Left lung (tissue), 10 donors: ENCODE results near the gene IL1A. TPM values are rescaled to one million over a fixed set of nuclear protein-coding genes. Genes with fewer than 3 reads are reported as not detected.

Experiments used
- ATAC-seq: fragments of 200-7000 bp; cut with Tn5 transposase; one replicate; pipeline ENCODE4 v1.9.1; 2020; ENCODE audit warnings: moderate library complexity
- DNase-seq, 4 donors: peaks; one replicate each; pipeline ENCODE4 v3.0.0-alpha.2; 2013 to 2020
- H3K27ac ChIP-seq, 2 donors: fragments of 200-600 bp; sonication (generic) in 1 of 2; one replicate each; pipeline versions ENCODE4 v1.5.0 to v1.8.0; 2020 to 2021
- H3K27me3 ChIP-seq, 2 donors: fragments of 200-600 bp; sonication (generic) in 1 of 2; one replicate each; pipeline versions ENCODE4 v1.5.0 to v1.8.0; 2020 to 2021
- H3K36me3 ChIP-seq, 2 donors: fragments of 200-600 bp; sonication (generic) in 1 of 2; one replicate each; pipeline versions ENCODE4 v1.5.0 to v1.8.0; 2020 to 2021
- H3K4me1 ChIP-seq, 2 donors: fragments of 200-600 bp; one replicate each; pipeline ENCODE4 v1.8.0; 2021
- H3K4me3 ChIP-seq, 2 donors: fragments of 200-600 bp; sonication (generic) in 1 of 2; one replicate each; pipeline versions ENCODE4 v1.5.0 to v1.8.0; 2020 to 2021; ENCODE audit warnings: mild to moderate bottlenecking in 1 of 2
- H3K9me3 ChIP-seq, 2 donors: fragments of 200-600 bp; sonication (generic) in 1 of 2; one replicate each; pipeline versions ENCODE4 v1.5.0 to v1.8.0; 2020 to 2021
- intact Hi-C, 2 donors: fragments of 100-400 bp; cut with DNase I; formaldehyde crosslinking; loops; one replicate each; pipeline versions ENCODE4 v1.11.2 to v1.14.2; 2022
- polyA plus RNA-seq, 6 donors: library from polyadenylated mRNA; unstranded; fragments of 120-200 nt; gene quantifications; one replicate each; pipeline ENCODE4 v1.2.1, GENCODE V29; 2013; ENCODE audit not compliant: insufficient read length in 6 of 6
- total RNA-seq, 2 donors: library from RNA; stranded (reverse); fragmentation: NEBNext Ultra II Directional; extraction: Animal tissue kit (Norgen Biotek cat#: 25700); gene quantifications; one replicate each; pipeline ENCODE4 v1.2.1, GENCODE V29; 2021
- TF ChIP-seq, protein P1 (sequence below), 2 donors: fragments of 200-600 bp; sonication (generic) in 1 of 2; IDR thresholded peaks; one replicate each; pipeline versions ENCODE4 v1.5.0 to v1.8.0; 2021; ENCODE audit warnings: antibody characterized with exemption in 2 of 2
- donor health status: DM: no; HTN: yes; CAD: no.
- donor health status: DM: no; HTN: no; CAD: no.

Gene IL1A
- total and polyA plus RNA-seq, 8 donors: 0.07 to 2.0 (median 0.13) TPM

- Histone ChIP-seq H3K27ac (no peak overlapping the region), H3K4me3 (no peak overlapping the region), H3K36me3 (no peaks in the 10 kb centered on the region), H3K4me1 (peaks cover 0 to 4% of the 10 kb centered on the region in 2 donors), H3K9me3 (no peaks in the 10 kb centered on the region), H3K27me3 (no peaks in the 10 kb centered on the region)
- intact Hi-C loops: no loop called here
- no peak for ATAC-seq
- TF ChIP-seq, protein P1, sequence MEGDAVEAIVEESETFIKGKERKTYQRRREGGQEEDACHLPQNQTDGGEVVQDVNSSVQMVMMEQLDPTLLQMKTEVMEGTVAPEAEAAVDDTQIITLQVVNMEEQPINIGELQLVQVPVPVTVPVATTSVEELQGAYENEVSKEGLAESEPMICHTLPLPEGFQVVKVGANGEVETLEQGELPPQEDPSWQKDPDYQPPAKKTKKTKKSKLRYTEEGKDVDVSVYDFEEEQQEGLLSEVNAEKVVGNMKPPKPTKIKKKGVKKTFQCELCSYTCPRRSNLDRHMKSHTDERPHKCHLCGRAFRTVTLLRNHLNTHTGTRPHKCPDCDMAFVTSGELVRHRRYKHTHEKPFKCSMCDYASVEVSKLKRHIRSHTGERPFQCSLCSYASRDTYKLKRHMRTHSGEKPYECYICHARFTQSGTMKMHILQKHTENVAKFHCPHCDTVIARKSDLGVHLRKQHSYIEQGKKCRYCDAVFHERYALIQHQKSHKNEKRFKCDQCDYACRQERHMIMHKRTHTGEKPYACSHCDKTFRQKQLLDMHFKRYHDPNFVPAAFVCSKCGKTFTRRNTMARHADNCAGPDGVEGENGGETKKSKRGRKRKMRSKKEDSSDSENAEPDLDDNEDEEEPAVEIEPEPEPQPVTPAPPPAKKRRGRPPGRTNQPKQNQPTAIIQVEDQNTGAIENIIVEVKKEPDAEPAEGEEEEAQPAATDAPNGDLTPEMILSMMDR (IDR thresholded peaks at IDR 0.05): no peak
- DNase-seq: no peak
Measured at GRCh38 chr2:112818094-112818902, 34.0 kb upstream of the IL1A start.

DNA sequence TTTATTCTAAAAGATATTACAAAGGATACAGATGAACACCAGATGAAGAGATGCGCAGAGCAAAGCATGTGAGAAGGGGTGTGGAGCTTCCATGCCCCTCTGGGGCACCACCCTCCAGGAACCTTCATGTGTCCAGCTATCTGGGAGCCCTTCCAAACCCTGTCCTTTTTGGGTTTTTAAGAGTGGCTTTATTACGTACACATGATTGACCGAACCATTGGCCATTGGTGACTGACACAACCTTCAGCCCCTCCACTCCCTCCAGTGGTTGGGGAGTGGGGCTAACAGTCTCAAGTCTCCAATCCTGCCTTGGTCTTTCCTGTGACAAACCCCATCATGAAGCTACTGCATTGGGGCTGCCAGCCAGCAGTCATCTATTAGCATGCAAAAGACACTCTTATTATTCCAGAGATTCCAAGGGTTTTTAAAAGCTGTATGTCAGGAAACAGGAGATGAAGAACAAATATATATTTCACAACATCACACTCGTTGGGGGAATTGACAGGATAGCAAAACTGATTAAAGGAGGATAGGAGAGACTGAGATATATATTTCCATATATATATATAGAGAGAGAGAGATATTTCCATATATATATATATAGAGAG lies 32.9 kb upstream of the IL1A start:
- DNase-seq: no peak
- Histone ChIP-seq H3K27ac (no peak overlapping the region), H3K4me3 (no peak overlapping the region), H3K9me3 (no peaks in the 10 kb centered on the region), H3K36me3 (no peaks in the 10 kb centered on the region), H3K27me3 (no peaks in the 10 kb centered on the region), H3K4me1 (peaks cover 0 to 15% of the 10 kb centered on the region in 2 donors)
- TF ChIP-seq, protein P1 (IDR thresholded peaks at IDR 0.05): no peak
- no peak for ATAC-seq
- intact Hi-C loops: no loop called here

- no peak for DNase-seq
- Histone ChIP-seq H3K4me1 (peaks cover 0 to 27% of the 10 kb centered on the region in 2 donors), H3K9me3 (no peaks in the 10 kb centered on the region), H3K27me3 (no peaks in the 10 kb centered on the region), H3K27ac (no peak overlapping the region), H3K36me3 (no peaks in the 10 kb centered on the region), H3K4me3 (no peak overlapping the region)
- no peak for ATAC-seq
- TF ChIP-seq, protein P1 (IDR thresholded peaks at IDR 0.05): no peak
- intact Hi-C loops: no loop called here
Measured at GRCh38 chr2:112814278-112814677, 30.0 kb upstream of the IL1A start.

GRCh38 chr2:112813280-112813966 lies 29.1 kb upstream of the IL1A start:
- intact Hi-C loops: no loop called here
- Histone ChIP-seq H3K36me3 (no peaks in the 10 kb centered on the region), H3K27me3 (no peaks in the 10 kb centered on the region), H3K4me3 (no peak overlapping the region), H3K9me3 (no peaks in the 10 kb centered on the region), H3K4me1 (peaks cover 0 to 27% of the 10 kb centered on the region in 2 donors), H3K27ac (no peak overlapping the region)
- DNase-seq: no peak
- no peak for ATAC-seq
- TF ChIP-seq, protein P1 (IDR thresholded peaks at IDR 0.05): no peak
